Prostate gland (tissue), 2 donors: ENCODE measurements around the gene SPARCL1.

Source experiments
- POLR2AphosphoS5 ChIP-seq: sonication (generic); formaldehyde crosslinking; IDR thresholded peaks from one replicate; pipeline ENCODE4 v1.6.1; 2017; ENCODE audit warnings: antibody characterized with exemption
- TF ChIP-seq, protein P1 (sequence below), 4 experiments: fragments of 200-600 bp in 2 of 4; fragments of 450-650 bp in 2 of 4; sonication (generic) in 2 of 4; IDR thresholded peaks; 1 replicate in 3 of 4; 2 replicates in 1 of 4; pipeline ENCODE4 v1.5.1; 2016 to 2019; ENCODE audit warnings: antibody characterized with exemption in 4 of 4, mild to moderate bottlenecking in 2 of 4, moderate library complexity in 2 of 4

DNA sequence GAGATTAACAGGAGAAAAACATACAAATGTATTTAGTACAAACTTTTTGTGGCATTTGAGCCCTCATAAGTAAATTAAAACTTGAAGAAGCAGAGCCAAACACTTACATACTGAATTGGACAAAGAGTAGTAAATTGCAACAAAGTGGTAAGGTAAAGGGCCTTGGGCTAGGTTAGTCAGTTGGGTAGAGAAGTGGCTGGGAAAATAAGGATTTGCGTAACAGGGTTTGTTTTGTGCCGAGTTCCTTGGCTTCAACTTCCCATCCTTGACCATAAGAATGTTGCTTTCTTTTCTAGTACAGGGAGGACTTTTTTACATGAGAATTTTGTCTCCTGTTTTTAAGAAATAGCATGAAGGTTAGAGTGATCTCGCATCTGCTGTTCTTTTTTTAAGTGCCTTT lies 45.8 kb upstream of the SPARCL1 start:
- no peak for TF ChIP-seq POLR2AphosphoS5
- TF ChIP-seq, protein P1, sequence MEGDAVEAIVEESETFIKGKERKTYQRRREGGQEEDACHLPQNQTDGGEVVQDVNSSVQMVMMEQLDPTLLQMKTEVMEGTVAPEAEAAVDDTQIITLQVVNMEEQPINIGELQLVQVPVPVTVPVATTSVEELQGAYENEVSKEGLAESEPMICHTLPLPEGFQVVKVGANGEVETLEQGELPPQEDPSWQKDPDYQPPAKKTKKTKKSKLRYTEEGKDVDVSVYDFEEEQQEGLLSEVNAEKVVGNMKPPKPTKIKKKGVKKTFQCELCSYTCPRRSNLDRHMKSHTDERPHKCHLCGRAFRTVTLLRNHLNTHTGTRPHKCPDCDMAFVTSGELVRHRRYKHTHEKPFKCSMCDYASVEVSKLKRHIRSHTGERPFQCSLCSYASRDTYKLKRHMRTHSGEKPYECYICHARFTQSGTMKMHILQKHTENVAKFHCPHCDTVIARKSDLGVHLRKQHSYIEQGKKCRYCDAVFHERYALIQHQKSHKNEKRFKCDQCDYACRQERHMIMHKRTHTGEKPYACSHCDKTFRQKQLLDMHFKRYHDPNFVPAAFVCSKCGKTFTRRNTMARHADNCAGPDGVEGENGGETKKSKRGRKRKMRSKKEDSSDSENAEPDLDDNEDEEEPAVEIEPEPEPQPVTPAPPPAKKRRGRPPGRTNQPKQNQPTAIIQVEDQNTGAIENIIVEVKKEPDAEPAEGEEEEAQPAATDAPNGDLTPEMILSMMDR (IDR thresholded peaks at IDR 0.05), result no peak
